KOPT-K1 (cell line): ENCODE measurements around the gene ELAVL1.
"Not testable (repeated sequence)": the region's sequence is repeated elsewhere in the genome, so short reads cannot be mapped to it uniquely, and the experiment has no call there.

Source experiments
- H3K27ac ChIP-seq: fragments of 200-600 bp; sonication (generic); 2 replicates; pipeline ENCODE4 v1.5.1; 2016; ENCODE audit warnings: antibody characterized with exemption, mild to moderate bottlenecking, low read depth, low read length; ENCODE audit not compliant: poor library complexity, severe bottlenecking
- H3K36me3 ChIP-seq: fragments of 200-600 bp; sonication (generic); 2 replicates; pipeline ENCODE4 v1.5.1; 2017; ENCODE audit warnings: antibody characterized with exemption, mild to moderate bottlenecking, low read length, moderate library complexity; ENCODE audit not compliant: insufficient read depth
- H3K9me3 ChIP-seq: fragments of 200-600 bp; sonication (generic); 2 replicates; pipeline ENCODE4 v1.5.1; 2017; ENCODE audit warnings: antibody characterized with exemption, low read length, mild to moderate bottlenecking; ENCODE audit not compliant: insufficient read depth, poor library complexity, severe bottlenecking

The ELAVL1 gene

DNA sequence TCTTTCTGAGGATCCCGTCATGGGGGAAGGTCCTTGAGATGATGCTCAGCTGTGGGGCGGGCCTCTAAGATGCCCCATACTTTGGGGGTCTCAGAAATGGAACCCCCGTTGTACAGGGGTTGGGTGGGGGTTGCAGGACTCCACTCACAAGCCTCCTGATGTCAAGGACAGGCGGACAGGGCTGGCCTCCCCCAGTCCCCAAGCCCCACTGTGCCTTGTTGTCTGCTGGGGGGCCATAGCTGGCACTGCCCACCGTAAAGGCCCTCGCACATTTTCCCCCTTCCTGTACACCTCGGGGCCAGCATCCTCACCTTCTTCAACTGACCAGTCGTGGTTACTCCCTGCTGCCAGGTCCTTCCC lies 82.6 kb downstream of the ELAVL1 start:
- Histone ChIP-seq H3K9me3 (no peaks in the 10 kb centered on the region), H3K27ac (no peak overlapping the region)

DNA sequence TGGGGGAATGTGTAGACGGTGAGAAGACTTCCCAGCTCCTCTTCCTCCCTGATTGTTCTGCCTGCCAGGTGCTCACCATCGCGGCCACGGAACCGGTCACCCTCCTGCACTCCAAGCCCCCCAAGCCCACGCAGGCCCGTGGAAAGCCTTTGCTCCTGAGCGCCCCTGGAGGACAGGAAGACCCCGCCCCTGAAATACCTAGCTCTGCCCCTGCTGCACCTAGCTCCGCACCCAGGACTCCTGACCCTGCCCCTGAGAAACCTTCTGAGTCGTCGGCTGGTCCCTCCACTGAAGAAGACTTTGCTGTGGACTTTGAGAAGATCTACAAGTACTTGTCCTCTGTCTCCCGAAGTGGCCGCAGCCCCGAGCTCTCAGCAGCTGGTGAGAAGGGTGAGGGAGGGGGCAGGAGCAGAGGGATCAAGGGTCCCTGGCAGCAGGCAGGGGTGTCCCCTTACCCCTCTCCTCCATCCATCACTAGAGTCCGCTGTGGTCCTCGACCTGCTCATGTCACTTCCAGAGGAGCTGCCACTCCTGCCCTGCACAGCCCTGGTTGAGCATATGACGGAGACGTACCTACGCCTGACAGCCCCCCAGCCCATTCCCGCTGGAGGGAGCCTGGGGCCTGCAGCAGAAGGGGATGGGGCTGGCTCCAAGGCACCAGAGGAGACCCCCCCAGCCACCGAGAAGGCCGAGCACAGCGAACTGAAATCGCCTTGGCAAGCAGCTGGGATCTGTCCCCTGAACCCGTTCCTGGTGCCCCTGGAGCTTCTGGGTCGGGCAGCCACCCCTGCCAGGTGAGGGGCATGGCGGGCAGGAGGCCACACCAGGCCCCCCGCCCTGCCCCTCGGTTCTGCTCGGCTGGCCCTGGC lies 83.2 kb downstream of the ELAVL1 start:
- Histone ChIP-seq H3K9me3 (no peaks in the 10 kb centered on the region), H3K27ac (no peak overlapping the region), H3K36me3 (peaks cover 18% of the 10 kb centered on the region; the same call in 1 of the 2 replicates)

More for the DNA sequence above, 82.6 kb downstream of the ELAVL1 start:
- peaks cover 22% of the 10 kb centered on the region; the same call in 1 of the 2 replicates for H3K36me3 ChIP-seq

DNA sequence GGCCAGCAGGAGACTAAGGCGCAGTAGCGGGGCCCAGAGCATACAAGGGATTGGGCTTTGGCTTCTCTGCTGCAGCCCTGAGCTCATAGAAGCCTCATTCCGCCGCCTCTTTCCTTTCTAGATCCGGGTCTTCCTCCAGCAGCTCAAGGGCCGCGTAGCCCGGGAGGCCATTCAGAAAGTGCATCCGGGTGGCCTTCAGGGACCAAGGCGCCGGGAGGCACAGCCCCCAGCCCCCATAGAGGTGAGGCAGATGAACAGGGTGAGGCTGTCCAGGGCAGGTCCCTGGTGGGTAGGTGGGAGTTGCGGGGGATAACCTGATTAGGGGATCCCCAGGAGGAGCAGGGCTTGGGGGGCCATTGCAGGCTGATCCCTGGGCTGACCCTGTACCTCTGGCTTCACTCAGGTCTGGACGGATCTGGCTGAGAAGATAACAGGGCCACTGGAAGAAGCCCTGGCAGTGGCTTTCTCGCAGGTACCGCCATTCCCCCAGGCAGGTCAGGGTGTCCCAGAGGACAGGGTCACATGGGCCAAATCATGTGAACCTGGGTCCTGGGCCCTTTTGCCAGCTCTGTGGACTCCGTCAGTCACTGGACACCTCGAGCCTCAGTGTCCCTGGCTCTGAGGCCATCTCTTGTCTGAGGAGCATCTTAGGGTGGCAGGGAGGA lies 84.0 kb downstream of the ELAVL1 start:
- Histone ChIP-seq H3K9me3 (no peaks in the 10 kb centered on the region), H3K27ac (peak overlapping the region; percentile 53), H3K36me3 (peaks cover 18% of the 10 kb centered on the region; the same call in 1 of the 2 replicates)

DNA sequence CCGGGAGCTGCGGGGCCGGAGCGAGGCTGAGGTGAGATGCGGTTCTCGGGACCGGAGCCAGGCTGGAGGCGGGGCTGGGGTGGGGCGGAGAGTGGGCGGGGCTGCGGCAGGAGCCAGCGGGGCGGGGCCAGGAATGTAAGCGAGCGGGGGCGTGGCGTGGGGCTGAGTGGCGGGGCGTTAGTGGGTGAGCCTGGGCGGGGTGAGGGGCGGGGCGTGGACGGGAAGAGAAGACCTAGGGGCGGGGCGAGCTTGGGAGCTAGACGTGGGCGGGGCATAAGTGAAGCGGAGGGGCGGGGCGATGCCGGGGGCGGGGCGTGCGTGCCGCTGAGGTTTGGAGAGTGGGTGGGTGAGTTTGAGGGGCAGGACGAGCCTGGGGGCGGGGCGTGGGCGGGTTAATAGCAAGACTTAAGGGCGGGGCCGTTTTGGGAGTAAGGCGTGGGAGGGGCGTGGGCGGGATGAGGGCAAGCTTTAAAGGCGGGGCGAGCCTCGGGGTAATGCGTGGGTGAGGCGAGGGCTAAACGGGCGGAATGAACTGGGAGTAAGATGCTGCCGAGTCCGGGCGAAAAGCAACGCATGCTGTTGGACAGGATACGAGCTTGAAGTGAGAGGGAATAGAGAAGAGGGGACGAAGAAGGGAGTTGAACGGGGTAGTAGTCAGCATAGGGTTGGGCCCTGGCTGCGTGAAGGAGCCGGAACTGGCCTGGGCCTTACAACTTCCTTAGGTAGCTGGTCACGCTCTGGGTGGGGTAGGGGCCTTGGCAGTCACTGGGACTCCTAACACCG lies 84.7 kb downstream of the ELAVL1 start:
- H3K9me3 ChIP-seq, result no peaks in the 10 kb centered on the region

DNA sequence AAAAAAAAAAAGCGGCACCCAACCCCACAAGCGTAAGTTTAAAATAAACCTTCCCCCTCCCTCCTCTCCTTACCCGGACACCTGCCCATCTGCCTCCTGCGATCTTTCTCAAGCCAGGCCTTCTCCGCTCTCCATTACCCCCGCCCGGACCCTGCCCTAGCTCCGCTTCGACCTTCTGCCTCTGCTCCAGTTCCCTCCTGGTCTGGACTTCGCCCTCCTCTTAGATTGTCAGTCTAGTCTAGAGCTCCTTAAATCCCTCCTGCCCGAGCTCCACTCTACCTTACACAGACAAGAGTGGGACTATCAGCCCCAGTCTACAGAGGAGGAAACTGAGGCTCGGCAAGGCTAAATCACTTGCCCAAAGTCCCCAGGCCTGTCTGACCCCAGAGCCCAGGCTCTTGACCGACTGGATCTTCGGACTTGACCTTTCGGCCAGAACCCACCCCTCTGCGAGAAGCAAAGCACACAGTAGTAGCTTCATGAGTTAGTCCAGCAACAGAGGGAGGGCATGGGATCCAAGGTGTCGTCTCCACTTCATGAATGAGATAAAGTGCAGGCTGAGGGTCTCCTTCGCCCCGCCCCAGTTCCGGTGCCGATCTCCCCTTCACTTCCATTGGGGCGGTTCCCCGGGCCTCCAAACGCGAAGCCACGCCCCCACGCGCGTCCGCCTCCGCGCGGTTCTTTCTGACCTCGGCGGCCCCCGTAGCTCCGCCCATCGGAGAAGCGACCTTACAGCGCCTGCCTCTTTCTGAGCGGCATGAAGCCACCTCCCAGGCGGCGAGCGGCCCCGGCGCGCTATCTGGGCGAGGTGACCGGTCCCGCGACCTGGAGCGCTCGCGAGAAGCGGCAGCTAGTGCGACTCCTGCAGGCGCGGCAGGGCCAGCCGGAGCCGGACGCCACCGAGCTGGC lies 85.6 kb downstream of the ELAVL1 start, which contains the start of gene SNAPC2:
Gene SNAPC2 (plus strand): TSS at position 729 of the 909 bp plus-strand sequence. CDS start 29 bp downstream, at position 758.
- peaks cover 18% of the 10 kb centered on the region; the same call in 1 of the 2 replicates for H3K36me3 ChIP-seq
- no peaks in the 10 kb centered on the region for H3K9me3 ChIP-seq
- peak within 1 kb of the TSS; percentile 70 for H3K27ac ChIP-seq

More for the DNA sequence above, 84.7 kb downstream of the ELAVL1 start:
- Histone ChIP-seq H3K27ac (peak overlapping the region; percentile 70), H3K36me3 (peaks cover 18% of the 10 kb centered on the region; the same call in 1 of the 2 replicates)

DNA sequence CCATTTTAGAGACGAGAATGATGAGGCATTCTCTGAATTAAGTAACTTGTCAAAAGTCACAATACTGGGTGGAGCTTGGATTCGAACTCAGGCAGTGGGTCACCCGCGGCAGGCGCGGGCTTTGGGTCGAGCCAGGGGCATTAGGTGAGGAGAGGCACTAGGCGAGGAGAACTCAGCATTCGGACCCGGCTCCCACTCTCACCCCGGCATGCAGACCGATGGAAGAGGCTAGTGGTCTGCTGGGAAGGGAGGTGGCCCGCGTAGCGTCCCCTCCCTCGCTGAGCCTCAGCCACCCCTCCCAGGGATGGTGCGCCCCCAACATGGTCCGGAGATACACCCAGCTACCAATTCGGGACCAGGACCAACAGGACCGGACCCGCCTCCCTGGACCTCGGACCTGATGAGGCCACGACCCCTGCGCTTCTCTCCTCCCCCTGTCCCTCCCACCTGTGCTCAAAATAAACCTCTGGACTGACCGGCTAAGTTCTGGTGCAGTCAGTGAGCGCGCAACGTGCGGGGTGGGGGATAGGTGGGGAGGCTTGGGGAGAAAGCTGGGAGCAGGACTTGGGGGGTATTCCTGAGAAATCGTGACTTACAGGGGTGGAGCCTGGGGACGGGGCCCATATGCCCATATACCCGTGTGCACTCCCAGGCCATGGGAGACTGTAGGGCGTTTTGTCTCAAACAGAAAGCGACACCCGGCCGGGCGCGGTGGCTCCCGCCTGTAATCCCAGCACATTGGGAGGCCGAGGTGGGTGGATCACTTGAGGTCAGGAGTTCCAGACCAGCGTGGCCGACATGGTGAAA lies 86.6 kb downstream of the ELAVL1 start:
- H3K36me3 ChIP-seq, result peaks cover 18% of the 10 kb centered on the region; the same call in 1 of the 2 replicates
- H3K27ac ChIP-seq, result no peak overlapping the region
- H3K9me3 ChIP-seq, result no peaks in the 10 kb centered on the region

DNA sequence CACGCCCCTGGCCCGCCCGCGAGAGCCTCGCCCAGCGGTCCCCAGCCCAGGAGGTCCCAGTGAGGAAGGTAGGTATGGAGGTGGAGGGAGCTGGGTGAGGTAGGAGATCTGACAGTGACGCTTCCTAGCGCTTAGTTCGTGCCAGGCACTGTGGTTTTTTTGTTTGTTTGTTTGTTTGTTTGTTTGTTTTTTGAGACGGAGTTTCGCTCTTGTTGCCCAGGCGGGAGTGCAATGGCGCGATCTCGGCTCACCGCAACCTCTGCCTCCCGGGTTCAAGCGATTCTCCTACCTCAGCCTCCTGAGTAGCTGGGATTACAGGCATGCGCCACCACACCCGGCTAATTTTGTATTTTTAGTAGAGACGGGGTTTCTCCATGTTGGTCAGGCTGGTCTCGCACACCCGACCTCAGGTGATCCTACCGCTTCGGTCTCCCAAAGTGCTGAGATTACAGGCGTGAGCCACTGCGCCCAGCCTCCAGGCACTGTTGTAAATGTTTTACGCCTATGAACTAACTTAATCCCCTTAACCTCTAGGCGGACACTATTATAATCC lies 87.3 kb downstream of the ELAVL1 start:
- not testable (repeated sequence) for H3K9me3 ChIP-seq, H3K27ac ChIP-seq
- peaks cover 19% of the 10 kb centered on the region; the same call in 1 of the 2 replicates for H3K36me3 ChIP-seq

DNA sequence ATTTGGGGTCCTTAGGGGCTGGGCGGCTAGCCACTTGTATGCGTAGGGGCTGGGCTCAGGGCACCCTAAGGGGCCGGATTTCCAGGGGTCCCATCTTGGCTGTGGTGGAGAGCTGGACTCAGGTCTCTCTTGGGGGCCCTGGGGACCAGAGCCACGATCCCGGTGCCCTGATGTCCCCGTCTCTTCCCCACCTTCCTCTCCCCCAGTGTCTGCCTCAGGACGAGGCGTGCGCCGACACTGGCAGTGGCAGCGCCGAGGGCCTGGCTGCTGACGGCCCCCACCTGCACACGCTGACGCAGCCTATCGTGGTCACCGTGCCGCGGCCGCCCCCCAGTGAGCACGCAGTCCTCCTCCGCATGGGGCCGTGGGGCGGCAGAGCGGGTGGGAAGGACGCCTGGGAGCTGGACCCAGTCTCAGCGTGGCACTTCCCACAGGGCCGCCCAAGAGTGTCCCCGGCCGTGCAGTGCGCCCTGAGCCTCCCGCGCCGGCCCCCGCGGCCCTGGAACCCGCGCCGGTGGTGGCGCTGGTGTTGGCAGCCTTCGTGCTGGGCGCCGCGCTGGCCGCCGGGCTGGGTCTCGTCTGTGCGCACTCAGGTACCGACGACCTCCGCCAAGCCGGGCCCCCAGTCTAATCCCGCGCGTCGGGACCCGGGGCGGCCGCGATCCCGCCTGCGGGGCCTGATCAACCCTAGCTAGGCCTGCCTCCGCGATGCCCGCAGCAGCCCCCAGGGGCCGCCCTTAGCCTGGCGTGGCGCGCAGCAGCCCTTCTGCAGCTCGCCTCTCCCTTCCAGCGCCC lies 88.0 kb downstream of the ELAVL1 start:
- H3K9me3 ChIP-seq, result no peaks in the 10 kb centered on the region
- no peak overlapping the region for H3K27ac ChIP-seq

DNA sequence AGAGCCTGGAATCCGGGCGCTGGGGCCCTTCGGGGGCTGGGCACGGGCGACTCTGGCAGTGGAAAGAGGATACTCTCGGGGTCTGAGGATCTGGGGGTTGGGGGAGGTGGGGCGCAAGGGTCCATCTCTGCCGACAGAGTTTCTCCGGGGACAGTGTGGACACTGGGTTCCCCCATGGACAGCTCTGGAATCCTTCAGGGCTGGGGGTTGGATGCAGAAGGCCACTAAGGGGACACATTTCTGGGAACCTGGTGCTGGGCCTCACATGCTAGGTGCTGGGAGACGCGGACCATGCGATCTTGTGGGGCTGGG lies 88.5 kb downstream of the ELAVL1 start:
- H3K9me3 ChIP-seq, result no peaks in the 10 kb centered on the region
- no peak overlapping the region for H3K27ac ChIP-seq
- peaks cover 17% of the 10 kb centered on the region; the same call in 1 of the 2 replicates for H3K36me3 ChIP-seq

More for the DNA sequence above, 88.0 kb downstream of the ELAVL1 start:
- peaks cover 19% of the 10 kb centered on the region; the same call in 1 of the 2 replicates for H3K36me3 ChIP-seq

DNA sequence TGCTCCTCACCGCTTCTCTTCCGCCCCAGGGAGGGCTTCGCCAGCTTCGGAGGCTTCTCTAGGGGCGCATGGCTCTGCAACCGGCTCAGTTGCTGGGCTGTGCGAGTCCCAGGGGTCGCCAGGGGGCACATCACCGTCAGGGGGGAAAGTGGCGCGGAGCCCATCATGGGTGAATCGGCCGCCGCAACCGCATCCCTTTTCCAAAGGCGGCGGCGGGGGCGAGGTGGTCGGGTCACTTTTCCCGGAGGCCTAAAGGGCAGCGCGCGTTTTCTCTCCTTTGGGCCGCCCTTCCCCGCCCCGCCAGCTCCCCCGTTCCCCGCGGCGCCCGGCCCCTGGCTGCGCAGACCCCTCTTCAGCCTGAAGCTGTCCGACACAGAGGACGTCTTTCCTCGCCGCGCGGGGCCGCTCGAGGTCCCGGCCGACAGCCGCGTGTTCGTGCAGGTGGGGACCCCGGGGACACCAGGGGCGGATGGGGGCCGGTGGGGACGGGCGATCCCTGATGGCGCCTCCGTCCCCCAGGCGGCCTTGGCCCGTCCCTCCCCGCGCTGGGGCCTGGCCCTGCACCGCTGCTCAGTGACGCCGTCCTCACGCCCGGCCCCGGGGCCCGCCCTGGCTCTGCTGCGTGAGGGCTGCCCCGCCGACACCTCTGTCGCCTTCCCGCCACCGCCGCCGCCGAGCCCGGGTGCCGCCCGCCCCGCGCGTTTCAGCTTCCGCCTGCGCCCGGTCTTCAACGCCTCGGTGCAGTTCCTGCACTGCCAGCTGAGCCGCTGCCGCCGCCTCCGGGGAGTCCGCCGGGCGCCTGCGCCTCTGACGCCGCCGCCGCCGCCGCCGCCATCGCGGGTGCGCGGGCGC lies 89.1 kb downstream of the ELAVL1 start:
- peaks cover 18% of the 10 kb centered on the region; the same call in 1 of the 2 replicates for H3K36me3 ChIP-seq
- H3K9me3 ChIP-seq, result no peaks in the 10 kb centered on the region
- H3K27ac ChIP-seq, result no peak overlapping the region

DNA sequence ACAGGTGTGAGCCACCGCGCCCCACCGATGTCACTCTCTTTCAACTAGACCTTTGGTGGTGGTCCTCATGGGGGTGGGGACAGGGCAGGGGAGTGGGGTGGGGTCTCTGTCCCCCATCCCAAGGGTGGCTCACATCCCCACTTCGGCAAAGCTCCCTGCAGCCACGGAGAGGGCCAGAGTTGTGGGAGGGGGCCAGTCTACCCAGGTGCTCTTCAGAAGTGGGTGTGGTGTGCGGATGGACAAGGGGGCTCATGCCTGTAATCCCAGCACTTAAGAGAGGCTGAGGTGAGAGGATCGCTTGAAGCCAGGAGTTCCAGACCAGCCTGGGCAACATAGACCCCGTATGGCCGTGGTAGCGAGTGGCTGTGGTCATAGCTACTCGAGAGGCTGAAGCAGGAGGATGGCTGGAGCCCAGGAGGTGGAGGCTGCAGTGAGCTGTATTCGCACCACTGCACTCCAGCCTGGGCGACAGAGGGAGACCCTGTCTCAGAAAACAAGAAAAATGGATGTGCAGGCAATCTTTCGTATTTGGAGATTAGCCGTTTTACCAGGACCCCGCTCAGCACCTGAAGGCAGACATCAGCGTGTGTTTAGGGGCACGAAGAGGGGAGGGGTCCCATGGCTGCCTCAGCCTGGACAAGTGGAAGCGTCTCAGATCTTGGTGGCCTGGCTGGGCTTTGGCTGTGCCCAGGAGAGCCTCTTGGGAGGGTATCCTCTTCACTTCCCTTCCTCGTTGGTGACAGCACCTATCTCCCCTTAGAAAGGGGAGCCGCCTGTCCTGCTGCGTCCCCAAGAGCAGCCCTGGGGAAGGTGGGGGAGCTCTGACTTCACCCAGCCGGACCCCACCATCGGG lies 90.0 kb downstream of the ELAVL1 start:
- Histone ChIP-seq H3K36me3 (peaks cover 27% of the 10 kb centered on the region; the same call in 1 of the 2 replicates), H3K27ac (no peak overlapping the region), H3K9me3 (no peaks in the 10 kb centered on the region)
